HepG2 (cell line): ENCODE measurements around the gene HSPB6. TPM values are rescaled to one million over a fixed set of nuclear protein-coding genes. Genes with fewer than 3 reads are reported as not detected.
A peak's percentile ranks its signal among the peaks of the same experiment; 100 is the strongest.

Experiments
- AHR ChIP-seq: IDR thresholded peaks from 2 replicates; pipeline ENCODE4 v1.6.1; 2018; ENCODE audit warnings: missing genetic modification reagents, missing compliant biosample characterization
- CREM ChIP-seq, 2 experiments: sonication (generic) in 1 of 2; formaldehyde crosslinking in 1 of 2; IDR thresholded peaks; 2 replicates each; pipeline versions ENCODE4 v1.4.0 to v1.6.1; 2016 to 2020; ENCODE audit warnings: antibody characterized with exemption in 1 of 2, mild to moderate bottlenecking in 1 of 2, missing genetic modification reagents in 1 of 2
- HOMEZ ChIP-seq: IDR thresholded peaks from 2 replicates; pipeline ENCODE4 v1.6.1; 2016; ENCODE audit warnings: low read depth
- KMT2A ChIP-seq: sonication (generic); formaldehyde crosslinking; IDR thresholded peaks from 2 replicates; pipeline ENCODE4 v1.4.0; 2020; ENCODE audit warnings: missing genetic modification reagents
- MTERF4 ChIP-seq: sonication (generic); formaldehyde crosslinking; IDR thresholded peaks from 2 replicates; pipeline ENCODE4 v1.8.0; 2023; ENCODE audit warnings: mild to moderate bottlenecking, missing genetic modification reagents
- PHF20 ChIP-seq: sonication (generic); formaldehyde crosslinking; IDR thresholded peaks from 2 replicates; pipeline ENCODE4 v1.5.0; 2020; ENCODE audit warnings: mild to moderate bottlenecking, missing genetic modification reagents
- PHF21A ChIP-seq: sonication (generic); formaldehyde crosslinking; IDR thresholded peaks from 2 replicates; pipeline ENCODE4 v1.5.0; 2020; ENCODE audit warnings: mild to moderate bottlenecking, missing genetic modification reagents
- SKI ChIP-seq: fragments of 450-650 bp; IDR thresholded peaks from one replicate; pipeline ENCODE4 v1.6.1; 2018; ENCODE audit warnings: mild to moderate bottlenecking; ENCODE audit not compliant: partially characterized antibody
- SP140L ChIP-seq: sonication (generic); formaldehyde crosslinking; IDR thresholded peaks from 2 replicates; pipeline ENCODE4 v1.4.0; 2020; ENCODE audit warnings: missing genetic modification reagents, borderline replicate concordance
- ZC3H4 ChIP-seq: sonication (generic); formaldehyde crosslinking; IDR thresholded peaks from 2 replicates; pipeline ENCODE4 v1.4.0; 2020; ENCODE audit warnings: missing genetic modification reagents, borderline replicate concordance
- ZNF232 ChIP-seq: sonication (generic); formaldehyde crosslinking; IDR thresholded peaks from 2 replicates; pipeline ENCODE4 v1.4.0; 2020; ENCODE audit warnings: missing genetic modification reagents, borderline replicate concordance
- ZNF441 ChIP-seq: sonication (generic); formaldehyde crosslinking; IDR thresholded peaks from 2 replicates; pipeline ENCODE4 v1.7.0; 2021; ENCODE audit warnings: missing genetic modification reagents, borderline replicate concordance
- ZNF558 ChIP-seq: sonication (generic); formaldehyde crosslinking; IDR thresholded peaks from 2 replicates; pipeline ENCODE4 v1.9.0; 2022; ENCODE audit warnings: mild to moderate bottlenecking, missing genetic modification reagents, borderline replicate concordance
- ZUFSP ChIP-seq: sonication (generic); formaldehyde crosslinking; IDR thresholded peaks from 2 replicates; pipeline ENCODE4 v1.9.0; 2021; ENCODE audit warnings: missing genetic modification reagents, mild to moderate bottlenecking, borderline replicate concordance
- polyA plus RNA-seq, 8 experiments: library from polyadenylated mRNA; depleted of rRNA in 3 of 8; stranded (reverse) in 7 of 8; unstranded in 1 of 8; fragments of >200 nt; fragmentation: Illumina TruSeq in 4 of 8; extraction: Trizol in 4 of 8; gene quantifications; 2 replicates each; pipeline versions ENCODE4 v1.2.1 to v1.2.3, GENCODE V29; 2011 to 2016; ENCODE audit warnings: low read depth in 4 of 8, missing spikeins in 1 of 8, mixed read lengths in 1 of 8; ENCODE audit not compliant: insufficient read depth in 1 of 8
- total RNA-seq, 5 experiments: library from RNA; depleted of rRNA; stranded (reverse); fragments of >200 nt; fragmentation: Illumina TruSeq; extraction: Trizol; gene quantifications; 2 replicates each; pipeline ENCODE4 v1.2.3, GENCODE V29; 2016; ENCODE audit warnings: low read depth in 1 of 5
- TF ChIP-seq, protein P1 (sequence below): sonication (generic); formaldehyde crosslinking; IDR thresholded peaks from 2 replicates; pipeline ENCODE4 v1.4.0; 2020; ENCODE audit warnings: missing genetic modification reagents, borderline replicate concordance
- TF ChIP-seq, protein P2 (sequence below): sonication (generic); formaldehyde crosslinking; IDR thresholded peaks from 2 replicates; pipeline ENCODE4 v1.5.0; 2020; ENCODE audit warnings: missing genetic modification reagents
- TF ChIP-seq, protein P3 (sequence below): sonication (generic); formaldehyde crosslinking; IDR thresholded peaks from 2 replicates; pipeline ENCODE4 v1.4.0; 2020; ENCODE audit warnings: mild to moderate bottlenecking, missing genetic modification reagents

Gene HSPB6
- total and polyA plus RNA-seq, 2 of the 13 experiments (the other 11 are each of a cell fraction or from before 2014, with no cell fraction given) = 0.18 TPM; not detected in 1

DNA sequence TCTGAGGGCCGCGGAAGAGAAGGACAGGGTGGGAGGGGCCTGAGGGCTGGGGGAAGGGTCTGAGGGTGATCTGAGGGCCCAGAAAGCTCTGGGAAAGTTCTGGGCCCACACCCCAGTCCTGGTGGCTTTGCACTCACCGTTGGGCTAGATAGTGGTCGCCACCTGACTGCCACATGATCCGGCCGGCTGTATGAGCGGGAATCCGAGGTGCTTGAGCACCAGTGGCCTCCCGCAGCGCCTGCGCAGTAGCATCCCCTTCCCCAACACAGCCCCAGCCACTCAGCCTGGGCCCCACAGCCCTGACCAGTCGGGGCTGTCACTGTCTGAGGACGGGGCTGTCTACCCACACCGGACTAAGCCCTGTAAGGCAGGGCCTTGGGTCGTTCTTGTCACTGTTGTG is 40.8 kb upstream of the HSPB6 start (continued):
- TF ChIP-seq CREM (IDR thresholded peaks at IDR 0.05) (no peak), CREM (CRISPR knock-in tag; IDR thresholded peaks at IDR 0.05) (no peak), KMT2A (CRISPR knock-in tag) (no peak), ZNF441 (CRISPR knock-in tag) (no peak), PHF20 (CRISPR knock-in tag) (no peak), AHR (CRISPR knock-in tag) (no peak), HOMEZ (CRISPR knock-in tag) (no peak), MTERF4 (CRISPR knock-in tag) (no peak), ZNF232 (CRISPR knock-in tag) (peak; percentile 74; the same call in 1 of the 2 replicates), ZC3H4 (no peak), SKI (no peak), ZUFSP (CRISPR knock-in tag) (no peak), ZNF558 (CRISPR knock-in tag) (no peak), SP140L (CRISPR knock-in tag) (no peak), PHF21A (no peak)
- TF ChIP-seq, protein P1, sequence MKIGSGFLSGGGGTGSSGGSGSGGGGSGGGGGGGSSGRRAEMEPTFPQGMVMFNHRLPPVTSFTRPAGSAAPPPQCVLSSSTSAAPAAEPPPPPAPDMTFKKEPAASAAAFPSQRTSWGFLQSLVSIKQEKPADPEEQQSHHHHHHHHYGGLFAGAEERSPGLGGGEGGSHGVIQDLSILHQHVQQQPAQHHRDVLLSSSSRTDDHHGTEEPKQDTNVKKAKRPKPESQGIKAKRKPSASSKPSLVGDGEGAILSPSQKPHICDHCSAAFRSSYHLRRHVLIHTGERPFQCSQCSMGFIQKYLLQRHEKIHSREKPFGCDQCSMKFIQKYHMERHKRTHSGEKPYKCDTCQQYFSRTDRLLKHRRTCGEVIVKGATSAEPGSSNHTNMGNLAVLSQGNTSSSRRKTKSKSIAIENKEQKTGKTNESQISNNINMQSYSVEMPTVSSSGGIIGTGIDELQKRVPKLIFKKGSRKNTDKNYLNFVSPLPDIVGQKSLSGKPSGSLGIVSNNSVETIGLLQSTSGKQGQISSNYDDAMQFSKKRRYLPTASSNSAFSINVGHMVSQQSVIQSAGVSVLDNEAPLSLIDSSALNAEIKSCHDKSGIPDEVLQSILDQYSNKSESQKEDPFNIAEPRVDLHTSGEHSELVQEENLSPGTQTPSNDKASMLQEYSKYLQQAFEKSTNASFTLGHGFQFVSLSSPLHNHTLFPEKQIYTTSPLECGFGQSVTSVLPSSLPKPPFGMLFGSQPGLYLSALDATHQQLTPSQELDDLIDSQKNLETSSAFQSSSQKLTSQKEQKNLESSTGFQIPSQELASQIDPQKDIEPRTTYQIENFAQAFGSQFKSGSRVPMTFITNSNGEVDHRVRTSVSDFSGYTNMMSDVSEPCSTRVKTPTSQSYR (CRISPR knock-in tag) = no peak
- TF ChIP-seq, protein P2, sequence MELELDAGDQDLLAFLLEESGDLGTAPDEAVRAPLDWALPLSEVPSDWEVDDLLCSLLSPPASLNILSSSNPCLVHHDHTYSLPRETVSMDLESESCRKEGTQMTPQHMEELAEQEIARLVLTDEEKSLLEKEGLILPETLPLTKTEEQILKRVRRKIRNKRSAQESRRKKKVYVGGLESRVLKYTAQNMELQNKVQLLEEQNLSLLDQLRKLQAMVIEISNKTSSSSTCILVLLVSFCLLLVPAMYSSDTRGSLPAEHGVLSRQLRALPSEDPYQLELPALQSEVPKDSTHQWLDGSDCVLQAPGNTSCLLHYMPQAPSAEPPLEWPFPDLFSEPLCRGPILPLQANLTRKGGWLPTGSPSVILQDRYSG (CRISPR knock-in tag) = no peak
- TF ChIP-seq, protein P3, sequence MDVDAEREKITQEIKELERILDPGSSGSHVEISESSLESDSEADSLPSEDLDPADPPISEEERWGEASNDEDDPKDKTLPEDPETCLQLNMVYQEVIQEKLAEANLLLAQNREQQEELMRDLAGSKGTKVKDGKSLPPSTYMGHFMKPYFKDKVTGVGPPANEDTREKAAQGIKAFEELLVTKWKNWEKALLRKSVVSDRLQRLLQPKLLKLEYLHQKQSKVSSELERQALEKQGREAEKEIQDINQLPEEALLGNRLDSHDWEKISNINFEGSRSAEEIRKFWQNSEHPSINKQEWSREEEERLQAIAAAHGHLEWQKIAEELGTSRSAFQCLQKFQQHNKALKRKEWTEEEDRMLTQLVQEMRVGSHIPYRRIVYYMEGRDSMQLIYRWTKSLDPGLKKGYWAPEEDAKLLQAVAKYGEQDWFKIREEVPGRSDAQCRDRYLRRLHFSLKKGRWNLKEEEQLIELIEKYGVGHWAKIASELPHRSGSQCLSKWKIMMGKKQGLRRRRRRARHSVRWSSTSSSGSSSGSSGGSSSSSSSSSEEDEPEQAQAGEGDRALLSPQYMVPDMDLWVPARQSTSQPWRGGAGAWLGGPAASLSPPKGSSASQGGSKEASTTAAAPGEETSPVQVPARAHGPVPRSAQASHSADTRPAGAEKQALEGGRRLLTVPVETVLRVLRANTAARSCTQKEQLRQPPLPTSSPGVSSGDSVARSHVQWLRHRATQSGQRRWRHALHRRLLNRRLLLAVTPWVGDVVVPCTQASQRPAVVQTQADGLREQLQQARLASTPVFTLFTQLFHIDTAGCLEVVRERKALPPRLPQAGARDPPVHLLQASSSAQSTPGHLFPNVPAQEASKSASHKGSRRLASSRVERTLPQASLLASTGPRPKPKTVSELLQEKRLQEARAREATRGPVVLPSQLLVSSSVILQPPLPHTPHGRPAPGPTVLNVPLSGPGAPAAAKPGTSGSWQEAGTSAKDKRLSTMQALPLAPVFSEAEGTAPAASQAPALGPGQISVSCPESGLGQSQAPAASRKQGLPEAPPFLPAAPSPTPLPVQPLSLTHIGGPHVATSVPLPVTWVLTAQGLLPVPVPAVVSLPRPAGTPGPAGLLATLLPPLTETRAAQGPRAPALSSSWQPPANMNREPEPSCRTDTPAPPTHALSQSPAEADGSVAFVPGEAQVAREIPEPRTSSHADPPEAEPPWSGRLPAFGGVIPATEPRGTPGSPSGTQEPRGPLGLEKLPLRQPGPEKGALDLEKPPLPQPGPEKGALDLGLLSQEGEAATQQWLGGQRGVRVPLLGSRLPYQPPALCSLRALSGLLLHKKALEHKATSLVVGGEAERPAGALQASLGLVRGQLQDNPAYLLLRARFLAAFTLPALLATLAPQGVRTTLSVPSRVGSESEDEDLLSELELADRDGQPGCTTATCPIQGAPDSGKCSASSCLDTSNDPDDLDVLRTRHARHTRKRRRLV (CRISPR knock-in tag) = no peak
